Cardiac fibroblast (primary cell): ENCODE data around the gene SLC17A9.

Source experiments
- DNase-seq, 2 donors: peaks; one replicate each; pipeline versions ENCODE4 v3.0.0 to v3.0.0-alpha.2; 2010; ENCODE audit warnings: low read depth in 2 of 2
- H3K4me3 ChIP-seq, 2 donors: replicated peaks in 1 of 2; 1 replicate in 1 of 2; 2 replicates in 1 of 2; pipeline ENCODE4 v1.5.1; 2011; ENCODE audit warnings: low read depth in 2 of 2, low read length in 2 of 2, mild to moderate bottlenecking in 2 of 2, moderate library complexity in 1 of 2
- CTCF ChIP-seq: IDR thresholded peaks from one replicate; pipeline ENCODE4 v1.5.1; 2011; ENCODE audit warnings: low read depth, mild to moderate bottlenecking, low read length, inconsistent platforms

The SLC17A9 gene

GRCh38 chr20:62980380-62980960 is 28.0 kb downstream of the SLC17A9 start:
- DNase-seq = no peak

GRCh38 chr20:62980970-62981369 is 28.5 kb downstream of the SLC17A9 start:
- no peak overlapping the region for H3K4me3 ChIP-seq

More at GRCh38 chr20:62980380-62980960, 28.0 kb downstream of the SLC17A9 start:
- no peak for TF ChIP-seq CTCF
- no peak overlapping the region for H3K4me3 ChIP-seq

GRCh38 chr20:62982124-62983075 is 29.9 kb downstream of the SLC17A9 start:
- no peak for DNase-seq
- TF ChIP-seq CTCF = no peak
- H3K4me3 ChIP-seq = no peak overlapping the region

More at GRCh38 chr20:62980970-62981369, 28.5 kb downstream of the SLC17A9 start:
- no peak for DNase-seq
- no peak for TF ChIP-seq CTCF

GRCh38 chr20:62983210-62983609 is 30.7 kb downstream of the SLC17A9 start:
- no peak for TF ChIP-seq CTCF
- DNase-seq = no peak
- no peak overlapping the region for H3K4me3 ChIP-seq

GRCh38 chr20:62984666-62985443 is 32.3 kb downstream of the SLC17A9 start:
- DNase-seq = no peak
- H3K4me3 ChIP-seq = no peak overlapping the region
- TF ChIP-seq CTCF = no peak

GRCh38 chr20:62985444-62985778 is 32.9 kb downstream of the SLC17A9 start:
- DNase-seq = no peak
- TF ChIP-seq CTCF = no peak
- no peak overlapping the region for H3K4me3 ChIP-seq
